Measurements from ENCODE around the gene ZNF275. TPM values are rescaled to one million over a fixed set of nuclear protein-coding genes. Genes with fewer than 3 reads are reported as not detected.

ZNF275 gene
- total RNA-seq, 4 donors from 2014 or later = 1.0 to 4.7 (median 2.7) TPM

DNA sequence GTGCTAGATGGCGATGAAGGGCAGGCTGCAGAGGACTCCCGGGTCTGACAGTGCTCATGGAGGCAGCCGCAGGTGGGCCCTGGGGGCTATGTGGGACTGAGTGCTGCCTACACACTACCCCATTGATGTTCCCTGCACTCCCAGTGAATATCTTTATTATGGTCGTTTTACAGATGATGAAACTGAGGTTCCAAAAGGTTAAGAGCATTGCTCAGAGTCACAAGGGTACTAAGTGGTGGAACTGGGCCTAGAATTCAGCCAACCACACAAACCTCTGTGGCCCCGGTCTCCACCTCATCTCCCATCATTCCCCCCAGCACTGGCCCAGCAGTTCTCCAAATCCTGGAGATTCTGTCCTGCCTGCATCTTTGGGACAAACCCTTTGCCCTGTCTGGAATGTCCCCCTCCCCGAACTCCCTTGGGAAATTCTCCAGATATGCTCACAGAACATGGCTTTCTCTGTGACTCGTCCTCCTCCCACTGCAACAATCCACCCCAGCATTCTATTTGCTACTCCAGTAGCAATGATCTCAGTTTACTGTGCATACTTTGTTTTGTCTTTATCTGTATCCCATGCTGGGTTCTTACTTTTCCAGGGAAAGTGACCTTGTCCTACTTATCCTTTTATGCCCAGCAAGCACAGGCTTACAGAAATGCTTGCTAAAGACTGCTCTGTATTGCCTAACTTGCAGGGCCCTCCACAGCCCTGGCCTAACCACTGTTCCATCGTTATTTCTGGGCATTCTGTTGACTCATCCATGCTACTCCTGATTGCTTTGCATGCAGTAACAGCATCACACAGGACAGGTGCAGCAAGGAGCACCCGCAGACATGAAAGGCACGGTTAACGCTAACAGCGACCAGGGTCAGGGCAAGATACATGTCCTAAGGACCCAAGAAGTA, 26.4 kb upstream of the ZNF275 start:
- no peak overlapping the region for H3K4me3 ChIP-seq (ENCODE audit: low read depth, poor library complexity, severe bottlenecking)
- intact Hi-C loops (cut with DNase I; ENCODE audit: low total_unique reads) = no loop called here
- TF ChIP-seq CTCF (IDR thresholded peaks at IDR 0.05) (no peak), POLR2A (IDR thresholded peaks at IDR 0.05) (no peak)
- DNase-seq (ENCODE audit: low spot score in 2 of 2) = no peak
- 69% methylated on average over 12 of the region's 12 CpGs for WGBS, 2 donors

DNA sequence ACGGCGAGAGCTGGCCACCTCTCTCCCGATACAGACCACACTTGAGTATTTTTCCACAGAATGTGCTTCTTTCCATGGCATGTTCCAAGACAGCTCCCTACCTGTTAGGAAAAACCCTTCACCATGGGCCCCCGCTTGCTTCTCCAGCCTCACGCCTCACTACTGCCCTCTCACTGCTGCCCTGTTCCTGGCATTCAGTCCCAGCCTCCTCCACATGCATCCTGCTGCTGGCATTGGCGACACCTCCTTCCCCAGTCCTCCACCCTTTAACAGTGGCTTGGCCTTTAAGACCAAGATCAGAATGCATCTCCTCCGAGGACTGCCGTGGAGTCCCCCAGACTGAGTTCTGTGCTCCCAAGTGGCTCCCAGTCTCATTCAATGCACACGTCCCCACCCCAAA, 23.1 kb upstream of the ZNF275 start:
- H3K4me3 ChIP-seq (ENCODE audit: low read depth, poor library complexity, severe bottlenecking) = no peak overlapping the region
- intact Hi-C loops (cut with DNase I; ENCODE audit: low total_unique reads) = no loop called here
- TF ChIP-seq CTCF (IDR thresholded peaks at IDR 0.05) (no peak), POLR2A (IDR thresholded peaks at IDR 0.05) (no peak)
- DNase-seq (ENCODE audit: low spot score in 2 of 2) = no peak
- 75 to 86% methylated on average over 6 to 9 of the region's 9 CpGs for WGBS, 2 donors

GRCh38 chrX:153312041-153312440, 21.9 kb upstream of the ZNF275 start:
- no peak for DNase-seq (ENCODE audit: low spot score in 2 of 2)
- H3K4me3 ChIP-seq (ENCODE audit: low read depth, poor library complexity, severe bottlenecking) = no peak overlapping the region
- intact Hi-C loops (cut with DNase I; ENCODE audit: low total_unique reads) = no loop called here
- no peak for TF ChIP-seq CTCF (IDR thresholded peaks at IDR 0.05)
- 77% methylated on average over 4 to 5 of the region's 5 CpGs for WGBS, 2 donors

GRCh38 chrX:153312842-153313241, 21.1 kb upstream of the ZNF275 start:
- intact Hi-C loops (cut with DNase I; ENCODE audit: low total_unique reads) = no loop called here
- no peak overlapping the region for H3K4me3 ChIP-seq (ENCODE audit: low read depth, poor library complexity, severe bottlenecking)
- no peak for TF ChIP-seq CTCF (IDR thresholded peaks at IDR 0.05)
- TF ChIP-seq POLR2A (IDR thresholded peaks at IDR 0.05) = no peak
- WGBS, 2 donors = 43% methylated on average over 1 of the region's 1 CpG; no CpG with 5 or more reads in 1 of the 2 donors
- DNase-seq (ENCODE audit: low spot score in 2 of 2) = no peak

DNA sequence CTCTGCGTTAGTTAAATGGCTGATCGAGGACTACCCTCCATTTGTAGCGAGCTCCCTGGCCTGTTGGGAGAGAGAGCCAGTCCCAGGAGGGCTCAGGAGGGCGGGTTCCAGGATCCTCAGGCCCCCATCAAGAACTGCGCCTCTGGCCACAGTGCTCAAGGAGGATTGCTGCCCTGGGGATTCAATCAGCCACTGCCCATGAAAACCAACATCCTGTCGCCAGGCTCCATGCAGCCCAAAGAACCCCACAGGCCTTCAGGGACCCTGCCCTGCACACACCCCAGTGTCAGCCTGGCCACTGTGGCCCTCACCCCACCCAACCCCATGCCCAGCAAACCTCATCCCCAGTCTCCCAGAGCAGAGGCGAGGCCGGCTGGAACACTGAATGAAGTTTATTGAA, 16.6 kb upstream of the ZNF275 start:
- H3K4me3 ChIP-seq (ENCODE audit: low read depth, poor library complexity, severe bottlenecking) = no peak overlapping the region
- intact Hi-C loops (cut with DNase I; ENCODE audit: low total_unique reads) = no loop called here
- no peak for TF ChIP-seq CTCF (IDR thresholded peaks at IDR 0.05)
- no peak for TF ChIP-seq POLR2A (IDR thresholded peaks at IDR 0.05)
- no peak for DNase-seq (ENCODE audit: low spot score in 2 of 2)
- WGBS, 2 donors = 66 to 82% methylated on average over 3 to 7 of the region's 8 CpGs

Measured in lower leg skin (tissue), 4 donors.